Breast epithelium (tissue), 4 donors: Measurements from ENCODE around the gene STAC2. TPM values are rescaled to one million over a fixed set of nuclear protein-coding genes. Genes with fewer than 3 reads are reported as not detected.
A peak's percentile ranks its signal among the peaks of the same experiment; 100 is the strongest.

Experiments used
- DNase-seq, 2 donors: peaks; one replicate each; pipeline ENCODE4 v3.0.0-alpha.2; 2019; ENCODE audit warnings: low spot score in 2 of 2
- H3K27ac ChIP-seq, 2 donors: fragments of 200-600 bp; sonication (generic) in 1 of 2; one replicate each; pipeline ENCODE4 v1.5.1; 2016 to 2019; ENCODE audit warnings: mild to moderate bottlenecking in 1 of 2
- H3K27me3 ChIP-seq, 2 donors: fragments of 200-600 bp; sonication (generic) in 1 of 2; one replicate each; pipeline versions ENCODE4 v1.5.1 to v1.6.0; 2017 to 2019; ENCODE audit warnings: control low read depth in 1 of 2, mild to moderate bottlenecking in 1 of 2
- H3K36me3 ChIP-seq: fragments of 200-600 bp; one replicate; pipeline ENCODE4 v1.5.1; 2019
- H3K4me1 ChIP-seq, 2 donors: fragments of 200-600 bp; sonication (generic); one replicate each; pipeline ENCODE4 v1.5.1; 2016 to 2019; ENCODE audit warnings: control low read depth in 1 of 2
- H3K4me3 ChIP-seq, 3 donors: fragments of 200-600 bp; sonication (generic); 1 replicate in 2 of 3; 2 replicates in 1 of 3; pipeline ENCODE4 v1.5.1; 2016 to 2019; ENCODE audit warnings: mild to moderate bottlenecking in 3 of 3, moderate library complexity in 2 of 3
- H3K9me3 ChIP-seq, 2 donors: fragments of 200-600 bp; sonication (generic) in 1 of 2; one replicate each; pipeline ENCODE4 v1.5.1; 2016 to 2019; ENCODE audit warnings: control low read depth in 1 of 2
- CTCF ChIP-seq, 3 donors: fragments of 450-650 bp; IDR thresholded peaks; one replicate each; pipeline ENCODE4 v1.5.1; 2016 to 2017; ENCODE audit warnings: antibody characterized with exemption in 3 of 3, mild to moderate bottlenecking in 3 of 3, moderate library complexity in 3 of 3
- POLR2A ChIP-seq: fragments of 450-650 bp; IDR thresholded peaks from one replicate; pipeline ENCODE4 v1.6.1; 2016; ENCODE audit warnings: antibody characterized with exemption, mild to moderate bottlenecking, moderate library complexity
- POLR2AphosphoS5 ChIP-seq, 3 donors: sonication (generic); formaldehyde crosslinking; IDR thresholded peaks; one replicate each; pipeline ENCODE4 v1.6.1; 2017; ENCODE audit warnings: antibody characterized with exemption in 3 of 3
- intact Hi-C: fragments of 100-400 bp; cut with DNase I; formaldehyde crosslinking; loops from one replicate; pipeline ENCODE4 v1.15.1; 2023; ENCODE audit warnings: low total_unique reads
- total RNA-seq, 3 donors: library from RNA; depleted of rRNA; stranded (reverse); fragments of >200 nt; gene quantifications; one replicate each; pipeline ENCODE4 v1.1.0, GENCODE V29; 2016

The STAC2 gene
- total RNA-seq, 3 donors from 2014 or later: 26.5 to 121 TPM; not detected in 1

GRCh38 chr17:39197380-39198185 is 28.2 kb downstream of the STAC2 start, which contains the start of gene CACNB1:
TSS of gene CACNB1 (minus strand) at chr17:39197669. CDS start at chr17:39197495, 174 bp downstream.
- intact Hi-C loops: no loop called here
- peaks cover 3% of the 10 kb centered on the region for H3K36me3 ChIP-seq
- peak in 1 of 2 donors; percentile 65 for DNase-seq
- peak within 1 kb of the TSS; percentile 80 to 93 (median 81) for H3K4me3 ChIP-seq
- TF ChIP-seq POLR2AphosphoS5 (IDR thresholded peaks at IDR 0.05) (no peak), CTCF (IDR thresholded peaks at IDR 0.05) (no peak), POLR2A (no peak)
- H3K9me3 ChIP-seq: no peaks in the 10 kb centered on the region
- H3K27ac ChIP-seq: peak within 1 kb of the TSS; percentile 97 to 98
- no peaks in the 10 kb centered on the region for H3K27me3 ChIP-seq
- peaks cover 12 to 18% of the 10 kb centered on the region in 2 donors for H3K4me1 ChIP-seq

- Histone ChIP-seq H3K36me3 (no peaks in the 10 kb centered on the region), H3K27ac (peak overlapping the region; percentile 70 to 97), H3K4me3 (peak overlapping the region; percentile 80 to 93 (median 81)), H3K4me1 (peaks cover 11 to 18% of the 10 kb centered on the region in 2 donors), H3K9me3 (no peaks in the 10 kb centered on the region), H3K27me3 (no peaks in the 10 kb centered on the region)
- intact Hi-C loops: no loop called here
- TF ChIP-seq CTCF (IDR thresholded peaks at IDR 0.05) (no peak), POLR2AphosphoS5 (IDR thresholded peaks at IDR 0.05) (no peak)
- DNase-seq: no peak
Observed at GRCh38 chr17:39196808-39197291, 28.9 kb downstream of the STAC2 start.

- no peak for DNase-seq
- TF ChIP-seq CTCF (IDR thresholded peaks at IDR 0.05): no peak
- no peak for TF ChIP-seq POLR2A
- TF ChIP-seq POLR2AphosphoS5 (IDR thresholded peaks at IDR 0.05): no peak
- intact Hi-C loops: no loop called here
- Histone ChIP-seq H3K9me3 (no peaks in the 10 kb centered on the region), H3K4me1 (peaks cover 6 to 18% of the 10 kb centered on the region in 2 donors), H3K36me3 (no peaks in the 10 kb centered on the region), H3K27me3 (no peaks in the 10 kb centered on the region), H3K27ac (peak overlapping the region; percentile 70 to 97), H3K4me3 (peak overlapping the region; percentile 80 to 93 (median 81))
Observed at GRCh38 chr17:39196241-39196807, 29.4 kb downstream of the STAC2 start.

GRCh38 chr17:39195568-39196160 is 30.1 kb downstream of the STAC2 start:
- TF ChIP-seq POLR2AphosphoS5 (IDR thresholded peaks at IDR 0.05) (no peak), POLR2A (no peak), CTCF (IDR thresholded peaks at IDR 0.05) (no peak)
- intact Hi-C loops: no loop called here
- Histone ChIP-seq H3K36me3 (no peaks in the 10 kb centered on the region), H3K4me1 (peaks cover 0 to 15% of the 10 kb centered on the region in 2 donors), H3K27me3 (no peaks in the 10 kb centered on the region), H3K27ac (peak overlapping the region; percentile 54 to 97), H3K9me3 (no peaks in the 10 kb centered on the region), H3K4me3 (peak overlapping the region in 1 of 3 donors; percentile 93)
- no peak for DNase-seq
